HCT116 (cell line): Measurements from ENCODE around the gene CPTP. TPM values are rescaled to one million over a fixed set of nuclear protein-coding genes. Genes with fewer than 3 reads are reported as not detected.

Source experiments
- ATAC-seq: fragments of 200-7000 bp; cut with Tn5 transposase; 2 replicates; pipeline ENCODE4 v1.9.1; 2020; ENCODE audit warnings: mild to moderate bottlenecking, moderate library complexity
- BruUV-seq: library from RNA; stranded (reverse); fragments of 400-500 nt; replicated peaks from 2 replicates; lab custom pipeline; 2021; lab: Mats Ljungman, UMichigan
- CTCF ChIA-PET: fragments of 300-600 bp; sonication (Branson Sonifier 250); formaldehyde crosslinking; loops from one replicate; lab custom pipeline; 2021; ENCODE audit warnings: antibody characterized with exemption; lab: Charles Lee
- POLR2A ChIA-PET: fragments of 300-600, 350-600 bp; sonication (Branson Sonifier 250); formaldehyde crosslinking; loops from one replicate; lab custom pipeline; 2021; ENCODE audit warnings: antibody characterized with exemption; lab: Charles Lee
- RAD21 ChIA-PET, 2 experiments: fragments of 300-600 bp; sonication (Branson Sonifier 250); formaldehyde crosslinking; loops; one replicate each; lab custom pipeline; 2023; ENCODE audit warnings: low total read pairs in 2 of 2; ENCODE audit not compliant: uncharacterized antibody in 2 of 2, unreplicated experiment in 2 of 2, low non-redundant PET in 1 of 2; lab: Charles Lee
- DNase-seq: peaks from one replicate; pipeline ENCODE4 v3.0.0-alpha.2; 2010; ENCODE audit warnings: low read depth, low spot score
- H2AFZ ChIP-seq: fragments of 200-600 bp; shearing (Covaris generic), sonication (generic); 2 replicates; pipeline ENCODE4 v1.6.1; 2017; ENCODE audit warnings: low read depth, mixed run types, mixed read lengths, antibody characterized with exemption, low read length; ENCODE audit not compliant: poor library complexity, severe bottlenecking
- H3K27ac ChIP-seq: 2 replicates; pipeline ENCODE4 v1.5.1; 2012; ENCODE audit warnings: low read depth, low read length
- H3K27me3 ChIP-seq: fragments of 200-600 bp; sonication (generic); 2 replicates; pipeline ENCODE4 v1.6.1; 2016; ENCODE audit warnings: mixed run types, low read length, mixed read lengths; ENCODE audit not compliant: insufficient read depth
- H3K36me3 ChIP-seq, 2 experiments: fragments of 200-500 bp in 1 of 2; fragments of 200-600 bp in 1 of 2; sonication (Bioruptor generic) in 1 of 2; sonication (generic) in 1 of 2; 2 replicates each; pipeline versions ENCODE4 v1.5.1 to v1.6.1; 2014 to 2016; ENCODE audit warnings: low read length in 2 of 2, inconsistent platforms in 1 of 2, mixed read lengths in 1 of 2, mixed run types in 1 of 2; ENCODE audit not compliant: insufficient read depth in 2 of 2, control insufficient read depth in 1 of 2
- H3K4me1 ChIP-seq, 2 experiments: fragments of 200-600 bp in 1 of 2; sonication (generic) in 1 of 2; 2 replicates each; pipeline versions ENCODE4 v1.5.1 to v1.6.1; 2012 to 2017; ENCODE audit warnings: low read length in 2 of 2, inconsistent platforms in 1 of 2, mild to moderate bottlenecking in 1 of 2, mixed read lengths in 1 of 2, mixed run types in 1 of 2, moderate library complexity in 1 of 2; ENCODE audit not compliant: insufficient read depth in 2 of 2, control insufficient read depth in 1 of 2
- H3K4me2 ChIP-seq: fragments of 200-600 bp; sonication (generic); 2 replicates; pipeline ENCODE4 v1.6.1; 2017; ENCODE audit warnings: mixed run types, low read length, mixed read lengths
- H3K4me3 ChIP-seq, 2 experiments: fragments of 200-600 bp in 1 of 2; sonication (generic) in 1 of 2; replicated peaks in 1 of 2; 2 replicates each; pipeline ENCODE4 v1.5.1; 2011 to 2016; ENCODE audit warnings: low read length in 2 of 2, control low read depth in 1 of 2, low read depth in 1 of 2, mild to moderate bottlenecking in 1 of 2, mixed read lengths in 1 of 2, mixed run types in 1 of 2
- H3K79me2 ChIP-seq: fragments of 200-600 bp; sonication (generic); 2 replicates; pipeline ENCODE4 v1.6.1; 2017; ENCODE audit warnings: mild to moderate bottlenecking, mixed run types, low read length, moderate library complexity, mixed read lengths; ENCODE audit not compliant: insufficient read depth
- H3K9ac ChIP-seq: fragments of 200-600 bp; sonication (generic); 2 replicates; pipeline ENCODE4 v1.6.1; 2016; ENCODE audit warnings: low read length, mixed read lengths
- H3K9me2 ChIP-seq: fragments of 200-600 bp; sonication (generic), shearing (Covaris generic); 2 replicates; pipeline ENCODE4 v1.6.1; 2017; ENCODE audit warnings: mixed run types, mild to moderate bottlenecking, moderate library complexity; ENCODE audit not compliant: insufficient read depth
- H3K9me3 ChIP-seq, 2 experiments: fragments of 200-500 bp in 1 of 2; fragments of 200-600 bp in 1 of 2; sonication (Bioruptor generic) in 1 of 2; sonication (generic) in 1 of 2; 2 replicates each; pipeline ENCODE4 v1.6.1; 2014 to 2017; ENCODE audit warnings: low read length in 2 of 2, mixed read lengths in 2 of 2, inconsistent platforms in 1 of 2, low read depth in 1 of 2, mild to moderate bottlenecking in 1 of 2, mixed run types in 1 of 2, moderate library complexity in 1 of 2; ENCODE audit not compliant: control insufficient read depth in 1 of 2, insufficient read depth in 1 of 2
- H4K20me1 ChIP-seq: fragments of 200-600 bp; sonication (generic), shearing (Covaris generic); 2 replicates; pipeline ENCODE4 v1.6.1; 2017; ENCODE audit warnings: mixed run types, mild to moderate bottlenecking, moderate library complexity; ENCODE audit not compliant: insufficient read depth
- CTCF ChIP-seq, 3 experiments: fragments of 200-600 bp in 1 of 3; sonication (generic) in 1 of 3; IDR thresholded peaks in 2 of 3; conservative IDR thresholded peaks in 1 of 3; 2 replicates each; pipeline ENCODE4 v1.5.1; 2012 to 2017; ENCODE audit warnings: low read depth in 2 of 3, low read length in 2 of 3, antibody characterized with exemption in 1 of 3, borderline replicate concordance in 1 of 3, control low read depth in 1 of 3, mild to moderate bottlenecking in 1 of 3, mixed read lengths in 1 of 3, mixed run types in 1 of 3, moderate library complexity in 1 of 3; ENCODE audit not compliant: insufficient read depth in 1 of 3
- EZH2phosphoT487 ChIP-seq: fragments of 200-600 bp; IDR thresholded peaks from 2 replicates; pipeline ENCODE4 v1.6.1; 2018; ENCODE audit warnings: antibody characterized with exemption, borderline replicate concordance
- POLR2AphosphoS5 ChIP-seq: IDR thresholded peaks from 2 replicates; pipeline ENCODE4 v1.6.1; 2011; ENCODE audit warnings: mild to moderate bottlenecking, low read depth, low read length, moderate library complexity
- TCF7L2 ChIP-seq: IDR thresholded peaks from 2 replicates; pipeline ENCODE4 v1.7.0; 2011; ENCODE audit warnings: borderline replicate concordance, inconsistent platforms; ENCODE audit not compliant: insufficient read depth, insufficient read length; ENCODE audit errors: extremely low read depth
- ZNF274 ChIP-seq: fragments of 200-500 bp; sonication (Bioruptor generic); IDR thresholded peaks from 2 replicates; pipeline ENCODE4 v1.6.1; 2014; ENCODE audit warnings: mild to moderate bottlenecking, low read depth, low read length, inconsistent platforms
- intact Hi-C: fragments of 100-400 bp; cut with micrococcal nuclease; formaldehyde crosslinking; loops from 2 replicates; pipeline ENCODE4 v1.10.0; 2022
- total RNA-seq: library from RNA; stranded (reverse); gene quantifications from one replicate; pipeline ENCODE4 v1.2.1, GENCODE V29; 2021; ENCODE audit not compliant: unreplicated experiment
- TF ChIP-seq, protein P1 (sequence below): IDR thresholded peaks from 2 replicates; pipeline ENCODE4 v1.6.1; 2011; ENCODE audit warnings: mild to moderate bottlenecking, low read length, moderate library complexity; ENCODE audit not compliant: insufficient replicate concordance; ENCODE audit errors: extremely low read depth

CPTP gene
- total RNA-seq, 1 experiment from 2014 or later = 16.3 TPM

- Histone ChIP-seq H3K4me2 (peak overlapping the region; percentile 96), H3K9me2 (no peaks in the 10 kb centered on the region), H3K27ac (peak overlapping the region; percentile 100), H3K36me3 (peaks cover 2 to 22% of the 10 kb centered on the region in 2 experiments; a peak in 3 of 4 replicates), H3K9me3 (no peaks in the 10 kb centered on the region), H3K27me3 (no peaks in the 10 kb centered on the region), H3K4me3 (peak overlapping the region; percentile 45 to 55), H4K20me1 (no peaks in the 10 kb centered on the region), H3K79me2 (peaks cover 83% of the 10 kb centered on the region), H3K9ac (peak overlapping the region; percentile 76), H3K4me1 (peaks cover 41 to 56% of the 10 kb centered on the region in 2 experiments), H2AFZ (no peak overlapping the region)
- no TSS peak for BruUV-seq
- ChIA-PET CTCF (interaction anchor here (1.3 kb wide), 1 partner anchor 30 kb away, joined by 3 read pairs; the partner anchor contains the start of gene AURKAIP1), POLR2A (no interaction called here), RAD21 (no interaction called here)
- DNase-seq = peak; percentile 95
- peak; percentile 75 for ATAC-seq
- intact Hi-C loops = loop anchor here (1.0 to 10.0 kb wide), 5 partner anchors 30 to 273 kb away; partner anchors contain the start of genes ACAP3, AURKAIP1, CCNL2 and MIB2
- TF ChIP-seq ZNF274 (no peak), EZH2phosphoT487 (no peak), CTCF (IDR thresholded peaks at IDR 0.05 in 2 of 3, conservative IDR thresholded peaks at IDR 0.05 in 1 of 3; ENCODE audit: borderline replicate concordance in 1 of 3, insufficient read depth in 1 of 3, low read depth in 2 of 3, low read length in 2 of 3) (peak in 2 of 3 experiments; percentile 48 to 60; a peak in 4 of 6 replicates), POLR2AphosphoS5 (peak; percentile 80), TCF7L2 (peak; percentile 44)
- TF ChIP-seq, protein P1, sequence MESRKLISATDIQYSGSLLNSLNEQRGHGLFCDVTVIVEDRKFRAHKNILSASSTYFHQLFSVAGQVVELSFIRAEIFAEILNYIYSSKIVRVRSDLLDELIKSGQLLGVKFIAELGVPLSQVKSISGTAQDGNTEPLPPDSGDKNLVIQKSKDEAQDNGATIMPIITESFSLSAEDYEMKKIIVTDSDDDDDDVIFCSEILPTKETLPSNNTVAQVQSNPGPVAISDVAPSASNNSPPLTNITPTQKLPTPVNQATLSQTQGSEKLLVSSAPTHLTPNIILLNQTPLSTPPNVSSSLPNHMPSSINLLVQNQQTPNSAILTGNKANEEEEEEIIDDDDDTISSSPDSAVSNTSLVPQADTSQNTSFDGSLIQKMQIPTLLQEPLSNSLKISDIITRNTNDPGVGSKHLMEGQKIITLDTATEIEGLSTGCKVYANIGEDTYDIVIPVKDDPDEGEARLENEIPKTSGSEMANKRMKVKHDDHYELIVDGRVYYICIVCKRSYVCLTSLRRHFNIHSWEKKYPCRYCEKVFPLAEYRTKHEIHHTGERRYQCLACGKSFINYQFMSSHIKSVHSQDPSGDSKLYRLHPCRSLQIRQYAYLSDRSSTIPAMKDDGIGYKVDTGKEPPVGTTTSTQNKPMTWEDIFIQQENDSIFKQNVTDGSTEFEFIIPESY = peak; percentile 56
- TF ChIP-seq, all 23 proteins: peak for 4
Observed at GRCh38 chr1:1344655-1345361, 20.2 kb downstream of the CPTP start.
